NCI-H2107 treated with DMSO at 0.1 percent for 48 hours (cell line): ENCODE measurements around the gene LRRC28.

Source experiments
- DNase-seq: peaks from one replicate; lab custom pipeline; 2025; ENCODE audit not compliant: unreplicated experiment; lab: John Stamatoyannopoulos, UW

The LRRC28 gene

DNA sequence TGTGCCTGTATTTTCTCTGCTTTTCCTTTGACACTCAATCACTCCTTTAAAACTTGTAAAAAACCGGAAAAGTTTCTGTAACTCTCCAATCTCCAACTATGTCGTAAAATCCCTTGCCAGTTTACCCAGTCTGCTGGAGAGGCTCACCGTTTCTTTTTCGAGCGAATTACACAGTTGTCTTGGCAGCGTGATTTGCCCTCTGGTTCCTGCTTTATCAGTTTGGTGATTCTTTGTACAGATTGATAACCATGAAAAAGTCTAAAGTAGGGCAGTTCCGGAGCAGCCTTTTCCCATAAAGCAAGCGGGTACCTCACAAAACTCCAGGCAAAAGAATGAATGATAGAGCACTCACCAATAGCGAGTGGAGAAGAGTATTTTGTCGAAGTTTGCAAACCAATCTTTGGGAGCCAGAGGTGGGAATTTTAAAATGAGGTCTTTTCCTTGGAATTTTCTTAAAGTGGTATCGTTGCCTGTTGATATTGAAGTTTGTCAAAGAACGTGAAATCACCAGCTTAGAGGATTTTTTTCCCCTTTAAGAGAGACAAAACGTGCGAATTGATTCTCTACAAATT, 1.9 kb upstream of the LRRC28 start, which contains the start of gene TTC23:
TTC23 (minus strand) TSS at position 312 of the 572 bp plus-strand sequence. CDS start 20,869 bp downstream, outside the sequence.
- DNase-seq = no peak

DNA sequence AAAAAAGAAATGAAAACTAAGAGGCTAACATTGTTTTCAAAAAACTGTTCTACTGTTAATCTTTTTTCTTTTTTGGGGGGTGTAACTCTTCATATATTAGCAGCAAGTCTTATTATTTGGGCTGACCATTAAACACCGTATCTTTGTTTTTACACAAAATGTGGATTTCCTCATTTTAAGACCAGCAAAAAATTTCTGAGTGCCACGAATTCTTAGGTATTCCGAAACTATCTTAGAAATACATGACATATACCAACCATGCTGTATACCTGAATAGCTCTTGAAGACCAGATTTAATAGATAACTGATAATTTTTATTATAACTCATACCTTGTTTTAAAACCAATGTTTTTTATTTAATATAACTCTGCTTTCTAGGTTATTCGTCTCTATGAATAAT, 1.3 kb upstream of the LRRC28 start:
- DNase-seq = no peak

DNA sequence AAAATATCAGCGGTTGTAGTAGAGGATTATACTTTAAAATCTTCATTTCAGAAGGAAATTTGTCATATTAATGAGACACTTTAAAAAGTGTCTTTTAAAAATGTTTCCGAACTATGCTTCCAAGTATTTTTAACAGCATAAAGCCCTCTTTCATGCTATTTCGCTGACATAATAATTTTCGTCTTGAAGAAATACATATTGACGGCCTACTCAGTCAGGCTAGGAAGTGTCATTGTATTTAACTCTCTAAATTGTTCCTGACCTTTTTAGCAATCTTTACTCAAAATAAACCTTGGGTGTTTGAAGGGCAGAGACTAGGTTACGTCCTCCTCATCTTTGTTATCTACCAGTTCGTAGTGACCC, 806 bp upstream of the LRRC28 start:
- no peak for DNase-seq

DNA sequence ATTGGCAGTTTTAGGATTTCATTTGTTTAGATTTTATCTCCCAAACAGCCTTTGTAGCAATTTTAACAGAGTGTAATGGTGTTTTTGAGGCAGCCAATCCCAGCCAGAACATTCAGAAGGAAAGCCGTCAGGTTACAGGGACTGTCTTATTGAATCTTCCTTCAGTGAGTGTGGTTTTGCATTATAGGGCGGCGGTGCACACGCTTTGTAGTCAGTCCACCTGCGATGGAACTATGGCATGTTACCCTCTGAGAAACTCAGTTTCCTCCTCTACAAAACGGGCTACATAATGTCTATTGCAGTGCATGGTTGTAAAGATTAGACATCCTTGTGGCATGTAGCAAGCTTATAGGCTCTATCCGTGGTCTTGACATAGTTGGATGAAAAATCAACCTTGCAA, 1.0 kb downstream of the LRRC28 start:
- DNase-seq = no peak

DNA sequence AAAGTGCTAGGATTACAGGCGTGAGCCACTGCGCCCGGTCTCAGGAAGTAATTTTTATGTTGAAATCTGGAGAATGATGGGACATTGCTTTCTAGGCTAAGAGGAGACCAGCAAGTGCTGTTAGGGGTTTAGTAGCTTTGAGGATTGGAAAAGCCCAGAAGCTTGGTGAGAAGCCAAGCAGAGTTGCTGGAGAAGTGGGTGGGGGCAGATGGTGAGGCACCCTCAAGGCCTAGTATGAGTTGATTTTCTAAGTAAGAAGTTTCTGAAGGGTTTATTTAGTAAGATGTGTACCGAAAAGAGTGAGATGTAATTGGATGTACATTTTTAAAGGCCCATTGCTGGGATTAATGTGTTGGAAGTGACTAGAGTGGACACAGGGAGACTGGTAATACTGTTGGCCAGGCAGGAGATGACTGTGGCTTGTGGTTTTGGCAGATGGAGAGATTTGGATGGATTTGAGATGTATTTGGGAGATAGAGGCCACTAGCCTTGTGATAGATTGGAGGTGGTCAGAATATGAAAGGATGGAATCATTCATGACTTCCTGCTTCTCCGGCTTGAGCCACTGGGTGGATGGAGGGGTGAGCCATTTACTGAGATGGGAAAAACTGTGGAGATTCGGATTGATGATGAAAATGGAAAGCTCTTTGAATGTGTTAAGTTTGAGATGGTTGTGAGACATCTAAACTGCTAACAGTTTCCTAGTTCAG, 2.3 kb downstream of the LRRC28 start:
- DNase-seq = no peak

DNA sequence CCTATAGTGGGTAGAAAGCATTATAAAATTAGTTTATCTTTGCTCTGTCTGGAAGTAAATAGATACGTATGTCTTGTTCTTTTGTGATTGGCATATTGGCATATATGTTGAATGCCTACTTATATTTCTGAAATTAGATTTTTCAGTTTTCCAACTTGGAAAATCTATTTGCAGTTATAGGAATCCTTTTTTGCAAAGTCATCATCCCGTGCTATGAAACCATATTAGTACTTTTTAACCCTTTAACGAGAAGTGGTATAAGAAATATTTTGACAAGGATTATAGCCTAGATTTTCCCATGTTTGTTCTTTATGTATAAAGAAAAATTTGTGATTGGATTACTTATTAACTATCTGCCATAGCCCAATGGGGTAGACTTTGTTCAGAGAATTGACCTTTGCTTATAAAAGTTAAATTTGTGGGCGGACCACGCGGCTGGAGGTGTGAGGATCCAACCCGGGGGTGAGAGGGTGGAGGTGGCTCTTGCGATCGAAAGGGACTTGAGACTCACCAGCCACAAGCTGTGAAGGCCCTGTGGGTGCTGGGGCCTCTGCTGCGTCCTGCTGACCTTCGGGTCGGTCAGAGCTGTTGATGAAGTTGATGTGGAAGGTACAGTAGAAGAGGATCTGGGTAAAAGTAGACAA, 5.9 kb downstream of the LRRC28 start:
- no peak for DNase-seq

DNA sequence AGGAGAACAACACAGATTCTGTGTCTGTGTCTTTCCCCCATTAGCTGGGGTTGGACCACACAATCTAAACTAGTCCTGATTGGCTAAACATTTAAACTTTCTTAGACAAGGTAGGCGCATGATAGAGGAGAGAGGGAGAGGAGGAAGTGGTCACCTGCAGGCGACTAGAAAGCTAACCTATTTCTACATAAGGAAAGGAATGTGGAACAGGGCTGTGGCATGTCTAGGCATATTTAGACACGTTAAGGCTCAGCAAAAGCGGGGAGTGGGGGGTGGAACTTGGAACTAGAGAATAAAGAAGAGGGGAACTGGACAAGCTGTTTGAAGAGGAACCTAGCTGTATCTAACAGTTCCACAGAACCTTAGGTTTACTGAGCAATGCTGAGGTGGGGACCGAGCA, 12.8 kb downstream of the LRRC28 start:
- DNase-seq = no peak

DNA sequence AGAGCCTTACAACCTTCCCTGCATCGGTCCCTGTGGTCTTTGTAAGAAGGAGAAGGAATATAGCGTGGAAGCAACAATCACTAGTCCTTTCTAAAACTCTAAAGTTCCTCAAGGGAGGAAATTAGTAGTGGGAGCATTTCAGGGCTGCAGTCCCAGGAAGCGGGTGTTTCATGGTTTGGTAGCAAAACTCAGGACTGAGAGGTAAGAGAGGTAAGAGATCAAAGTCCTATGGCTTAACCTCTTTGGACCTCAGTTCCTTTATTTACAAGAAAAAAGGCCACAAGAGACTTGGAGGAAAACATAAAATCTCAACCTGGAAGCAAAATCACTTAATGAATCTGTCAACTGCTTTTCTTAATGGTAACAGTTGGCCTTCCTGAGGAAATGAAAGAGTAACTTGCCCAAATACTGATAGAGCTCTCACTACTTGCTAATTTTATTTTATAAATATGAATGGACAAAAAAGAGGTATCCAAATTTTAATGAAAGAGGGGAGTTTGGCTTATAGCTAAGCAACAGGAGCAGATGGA, 14.3 kb downstream of the LRRC28 start:
- DNase-seq = no peak

DNA sequence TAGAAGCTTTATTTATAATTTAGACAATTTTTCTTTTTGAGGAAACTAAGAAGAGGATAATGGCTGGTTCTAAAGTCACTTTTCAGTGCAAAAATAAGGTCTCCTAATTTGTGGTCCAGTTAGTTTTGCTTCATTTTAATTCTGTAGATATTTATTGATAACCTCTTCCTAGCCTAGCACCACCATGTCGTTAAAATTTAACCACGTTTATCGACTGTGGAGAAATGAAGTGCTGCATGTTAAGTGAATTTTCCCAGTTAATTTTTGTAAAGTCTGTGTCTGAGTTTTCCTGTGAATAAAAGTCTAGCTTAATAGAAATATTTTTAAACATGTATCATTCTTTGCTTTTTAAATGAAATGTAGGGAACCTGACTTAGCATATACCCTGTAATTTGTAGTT, 16.7 kb downstream of the LRRC28 start:
- no peak for DNase-seq

DNA sequence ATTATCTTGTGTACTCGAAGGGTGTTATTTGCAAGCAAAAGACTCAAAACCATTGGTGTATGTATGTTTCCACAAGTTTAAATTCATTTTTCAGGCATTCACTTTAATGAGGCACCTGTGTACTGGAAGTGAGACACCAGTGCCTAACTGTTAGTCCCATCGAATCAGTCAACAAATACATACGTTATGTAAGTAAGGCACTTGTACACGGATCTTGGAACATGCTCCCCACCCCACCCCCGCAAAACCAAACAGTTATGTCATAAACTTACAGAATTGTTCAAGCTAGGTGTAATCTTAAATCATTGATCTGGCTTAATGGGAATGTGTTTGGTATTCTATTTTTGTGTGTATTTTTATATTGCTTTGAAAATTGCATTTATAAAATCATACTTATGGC, 17.1 kb downstream of the LRRC28 start:
- DNase-seq = no peak

DNA sequence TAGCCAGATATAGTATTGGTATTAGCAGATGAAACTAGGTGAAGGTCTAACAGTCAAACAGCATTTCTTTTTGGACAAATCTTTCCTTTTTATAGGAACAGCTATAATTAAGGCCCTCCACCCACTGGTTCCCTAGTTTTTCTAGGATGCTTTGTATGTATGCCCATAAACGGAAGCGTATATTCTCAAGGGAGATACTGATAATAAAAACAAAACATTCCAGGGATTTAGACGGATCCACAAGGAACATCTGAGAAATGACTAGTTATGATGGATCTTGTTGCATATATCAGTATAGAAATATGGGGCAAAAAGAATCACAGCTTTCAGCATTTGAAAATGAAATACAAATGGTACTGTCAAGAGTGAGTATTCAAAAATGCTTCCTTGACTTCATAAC, 22.5 kb downstream of the LRRC28 start:
- DNase-seq = no peak

DNA sequence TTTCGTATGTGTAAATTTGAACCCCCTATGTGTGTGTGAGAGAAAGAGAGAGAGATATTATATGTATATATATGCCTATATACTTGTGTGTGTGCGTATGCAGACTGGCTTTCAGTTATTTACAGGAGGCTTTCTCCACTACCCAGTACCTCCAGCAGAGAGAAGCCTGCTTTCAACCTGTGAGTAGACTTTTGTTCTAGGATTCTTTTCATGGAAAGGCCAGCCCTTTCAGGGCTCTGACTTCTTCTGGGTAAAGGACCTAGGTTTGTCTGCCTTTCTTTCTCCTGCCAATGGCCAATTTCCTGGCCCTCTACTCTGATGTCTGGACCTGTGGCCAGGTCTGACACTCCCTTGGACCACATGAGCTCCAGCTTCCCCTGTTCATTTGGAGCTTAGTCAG, 23.8 kb downstream of the LRRC28 start:
- DNase-seq = no peak

DNA sequence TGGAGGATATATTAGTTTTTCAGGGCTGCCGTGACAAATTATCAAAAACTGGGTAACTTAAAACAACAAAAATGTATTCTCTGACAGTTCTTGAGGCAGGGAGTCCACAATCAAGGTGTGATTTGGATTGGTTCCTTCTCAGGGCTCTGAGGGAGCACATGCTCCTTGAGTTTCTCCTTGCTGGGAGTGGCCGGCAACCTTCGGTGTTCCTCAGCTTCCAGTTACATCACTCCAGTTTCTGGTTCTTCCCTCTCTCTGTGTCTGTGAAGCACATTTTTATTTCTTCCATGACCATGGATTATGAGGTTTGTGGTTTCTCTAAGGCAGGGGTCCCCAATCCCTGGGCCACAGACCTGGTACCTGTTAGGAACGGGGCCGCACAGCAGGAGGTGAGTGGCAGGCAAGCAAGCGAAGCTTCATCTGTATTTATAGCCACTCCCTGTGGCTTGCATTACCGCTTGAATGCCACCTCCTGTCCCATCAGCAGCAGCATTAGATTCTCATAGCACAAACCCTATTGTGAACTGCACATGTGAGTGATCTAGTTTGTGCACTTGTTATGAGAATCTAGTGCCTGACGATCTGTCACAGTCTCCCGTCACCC, 24.3 kb downstream of the LRRC28 start:
- no peak for DNase-seq

DNA sequence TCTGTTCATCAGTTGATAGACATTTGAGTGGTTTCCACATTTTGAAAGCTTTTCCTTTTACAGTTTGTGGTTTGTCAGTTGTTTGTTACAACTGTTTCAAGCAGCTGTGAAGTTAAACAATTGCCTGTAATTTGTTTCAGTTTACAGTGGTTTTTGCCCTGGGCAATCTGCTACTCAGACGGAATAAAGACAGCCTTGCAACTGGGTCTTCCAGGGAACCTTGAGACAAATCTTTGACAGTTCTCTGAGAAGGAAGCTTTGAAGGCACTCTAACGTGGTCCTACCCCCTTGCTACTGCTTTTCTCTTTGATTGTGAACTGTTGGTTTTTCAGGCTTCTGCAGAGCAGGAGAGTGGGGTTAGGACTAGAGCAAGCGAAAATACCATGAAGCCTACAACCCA, 28.0 kb downstream of the LRRC28 start:
- DNase-seq = no peak

DNA sequence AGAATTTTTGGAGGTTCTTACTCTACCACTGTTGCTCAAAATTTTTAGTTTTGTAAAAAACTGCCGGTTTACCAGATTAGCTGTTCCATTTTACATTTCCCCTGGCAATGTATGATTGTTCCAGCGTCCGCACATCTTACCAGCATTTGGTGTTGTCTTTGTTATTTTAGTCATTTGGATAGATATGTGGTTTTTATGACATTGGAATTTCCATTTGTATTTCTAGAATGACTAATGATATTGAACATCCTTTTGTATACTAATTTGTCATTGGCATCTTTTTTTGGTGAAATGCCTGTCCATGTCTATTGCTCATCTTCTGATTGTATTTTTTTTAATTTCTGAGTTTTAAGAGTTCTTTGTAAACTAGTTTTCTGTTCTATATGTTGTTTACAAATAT, 28.5 kb downstream of the LRRC28 start:
- no peak for DNase-seq

DNA sequence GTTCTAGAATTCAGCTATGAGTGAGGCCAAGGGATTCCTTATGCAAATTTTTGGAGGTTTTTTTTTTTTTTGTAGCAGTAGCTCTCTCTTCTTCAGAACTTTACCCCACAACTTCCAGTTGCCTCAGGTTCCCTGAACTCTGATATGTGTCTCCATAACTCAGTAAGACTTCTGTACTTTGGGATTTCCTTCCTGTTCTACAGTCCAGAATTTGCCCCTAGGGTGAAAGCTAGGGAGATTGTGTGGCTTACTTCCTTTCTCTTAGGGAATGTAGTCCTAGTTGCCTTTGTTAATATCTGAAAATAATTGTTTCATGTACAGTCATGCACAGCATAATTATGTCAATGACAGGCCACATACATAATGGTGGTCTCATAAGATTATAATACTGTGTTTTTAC, 30.8 kb downstream of the LRRC28 start:
- DNase-seq = no peak

DNA sequence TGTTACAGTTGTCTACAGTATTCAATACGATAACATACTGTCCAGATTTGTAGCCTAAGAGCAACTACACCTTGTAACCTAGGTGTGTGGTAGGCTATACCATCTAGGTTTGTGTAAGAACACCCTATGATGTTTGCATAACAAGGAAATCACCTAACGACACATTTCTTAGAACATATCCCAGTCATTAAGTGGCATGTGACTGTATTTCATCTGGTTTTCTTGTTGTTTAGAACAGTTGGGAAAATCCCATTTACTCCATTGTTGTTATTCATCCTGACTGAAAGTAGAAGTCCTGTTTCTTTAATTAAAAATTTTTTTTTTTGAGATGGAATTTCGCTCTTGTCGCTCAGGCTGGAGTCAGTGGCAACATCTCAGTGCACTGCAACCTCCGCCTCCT, 31.3 kb downstream of the LRRC28 start:
- DNase-seq = no peak

DNA sequence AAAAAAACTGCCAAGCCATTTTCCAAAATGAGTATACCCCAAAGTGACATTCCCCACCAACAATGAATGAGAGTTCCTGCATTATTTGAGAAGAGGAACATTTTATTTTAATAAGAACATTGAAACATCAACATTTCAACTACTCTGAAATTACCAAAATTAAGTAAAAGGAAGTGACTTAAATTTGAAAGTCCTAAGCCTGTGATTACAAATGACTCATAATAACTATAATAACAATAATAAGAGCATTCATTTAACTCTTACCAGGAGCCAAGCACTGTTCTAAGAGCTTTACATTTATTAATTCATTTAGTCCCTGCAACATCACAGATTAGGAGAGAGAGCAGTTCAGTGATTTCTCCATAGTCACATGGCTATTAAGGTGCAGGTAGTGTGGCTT, 32.4 kb downstream of the LRRC28 start:
- DNase-seq = no peak

DNA sequence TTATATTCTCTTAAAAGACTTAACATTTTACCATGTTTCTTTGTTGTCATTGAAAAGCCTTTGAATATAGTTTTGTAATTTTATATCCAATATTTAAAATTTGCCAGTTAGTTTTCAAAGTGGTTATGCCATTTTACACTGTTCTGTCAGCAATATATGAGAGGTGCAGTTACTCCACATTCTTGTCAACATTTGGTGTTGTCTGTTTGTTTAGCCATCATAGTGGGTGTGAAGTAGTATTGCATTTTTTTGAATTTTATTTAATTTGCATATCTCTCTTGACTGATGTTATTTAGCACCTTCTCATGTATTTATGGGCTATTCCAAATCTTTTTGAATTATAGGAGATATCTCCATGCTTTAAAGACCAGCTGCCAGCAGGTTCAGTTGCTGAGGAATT, 40.4 kb downstream of the LRRC28 start:
- DNase-seq = no peak

DNA sequence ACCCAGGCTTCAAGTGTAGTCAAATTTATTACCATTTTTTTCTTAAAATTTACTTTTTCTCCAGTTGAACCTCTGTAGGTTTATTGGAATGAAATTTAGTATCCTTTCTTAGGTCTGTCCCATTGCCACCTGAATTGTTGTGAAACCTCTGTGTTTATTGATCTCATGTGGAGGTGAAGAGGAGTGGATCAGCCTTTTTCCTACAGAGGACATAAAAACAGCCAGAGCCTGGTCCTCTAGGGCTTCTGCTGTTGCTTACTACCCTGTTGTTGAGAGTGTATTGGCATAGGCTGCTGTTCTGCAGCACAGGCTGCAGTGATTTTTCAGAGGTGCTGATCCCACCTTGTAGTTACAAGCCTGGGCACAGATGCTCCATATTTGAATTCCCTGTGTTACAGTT, 44.6 kb downstream of the LRRC28 start:
- DNase-seq = no peak

DNA sequence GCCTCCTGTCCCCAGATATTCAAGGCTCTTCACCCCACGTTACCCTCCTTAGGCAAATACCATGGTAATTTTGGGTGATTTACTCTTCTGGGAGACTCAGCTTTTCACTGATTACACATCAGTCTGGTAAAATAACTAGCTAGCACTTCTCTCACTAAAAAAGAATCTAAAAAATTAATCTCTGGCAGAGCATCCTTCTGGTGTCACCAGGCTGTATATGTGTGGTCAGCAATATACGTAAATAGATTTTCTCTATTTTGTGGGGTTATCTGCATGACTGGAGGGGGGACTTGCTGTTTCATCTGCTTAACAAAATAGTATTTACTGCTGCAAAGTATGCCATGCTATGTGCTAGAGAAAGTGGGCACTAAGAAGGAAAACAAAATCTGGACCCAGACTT, 45.1 kb downstream of the LRRC28 start:
- DNase-seq = no peak

DNA sequence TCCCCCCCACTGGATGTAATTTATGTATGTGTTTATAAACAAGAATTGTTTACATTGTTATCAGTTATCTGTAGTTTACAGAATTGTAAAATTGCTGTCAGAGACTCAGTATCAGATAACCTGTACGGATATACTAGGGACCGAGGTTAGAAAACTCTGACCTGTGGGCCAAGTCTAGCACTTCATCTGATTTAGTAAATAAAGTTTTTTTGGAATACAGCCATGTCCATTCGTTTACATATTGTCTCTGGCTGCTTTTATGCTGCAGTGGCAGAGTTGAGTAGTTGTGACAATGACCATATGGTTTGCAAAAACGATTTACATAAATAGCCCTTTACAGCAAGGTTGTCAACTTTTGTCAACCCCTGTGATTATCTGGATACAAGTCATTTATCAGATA, 52.6 kb downstream of the LRRC28 start:
- no peak for DNase-seq
